Measurements from ENCODE around the gene OR2AG2. TPM values are rescaled to one million over a fixed set of nuclear protein-coding genes. Genes with fewer than 3 reads are reported as not detected.
A peak's percentile ranks its signal among the peaks of the same experiment; 100 is the strongest.

OR2AG2 gene
- total and polyA plus RNA-seq, 4 donors: 0.01 to 0.18 (median 0.06) TPM; not detected in 1

DNA sequence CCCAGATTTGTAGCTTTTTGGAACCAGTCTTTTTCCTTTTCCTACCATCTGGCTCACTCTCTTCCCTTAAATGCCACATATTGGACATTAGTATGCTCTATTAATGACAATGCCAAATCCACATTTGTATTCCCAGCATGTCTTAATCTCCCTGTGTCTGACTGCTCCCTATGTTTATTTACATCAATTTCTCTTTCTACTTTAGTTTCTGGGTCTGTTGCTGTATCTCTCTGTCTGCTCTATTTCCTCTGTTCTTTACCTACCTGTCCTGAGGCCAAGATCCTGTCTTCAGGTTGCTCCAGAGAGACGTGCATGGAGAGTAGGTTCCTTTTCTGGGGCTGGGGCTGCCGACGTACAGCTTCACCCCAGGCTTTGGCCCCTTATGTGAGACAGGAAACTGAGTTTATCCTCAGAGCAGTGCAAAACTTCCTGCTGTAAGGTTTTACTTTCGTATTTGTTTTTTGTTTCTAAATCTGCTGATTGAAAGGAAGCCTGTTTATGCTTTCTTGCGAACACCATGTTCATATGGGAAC is 25.6 kb downstream of the OR2AG2 start:
- Histone ChIP-seq H3K36me3 (ENCODE audit: control insufficient read depth in 4 of 4, insufficient read depth in 4 of 4, low read length in 4 of 4) (no peaks in the 10 kb centered on the region), H3K27me3 (ENCODE audit: control insufficient read depth in 3 of 3, insufficient read depth in 3 of 3, low read length in 2 of 3) (no peaks in the 10 kb centered on the region), H3K4me3 (peak overlapping the region; percentile 49), H3K9ac (ENCODE audit: insufficient read depth in 1 of 2, low read length in 2 of 2) (peak overlapping the region in 1 of 2 donors; percentile 18), H3K9me3 (ENCODE audit: control insufficient read depth in 4 of 4, insufficient read depth in 3 of 4, low read length in 3 of 4) (no peaks in the 10 kb centered on the region), H3K27ac (ENCODE audit: low read depth in 1 of 2, low read length in 1 of 2) (peak overlapping the region; percentile 71 to 95), H3K4me1 (ENCODE audit: control insufficient read depth in 5 of 5, insufficient read depth in 5 of 5, low read length in 5 of 5) (peaks cover 0 to 5% (median 0%) of the 10 kb centered on the region in 5 donors)
- DNase-seq (peak in 2 of 3 donors; percentile 11 to 29), ATAC-seq (ENCODE audit: insufficient read depth, low FRiP score) (no peak)
- WGBS, 2 donors: 20 to 28% methylated on average over 5 of the region's 5 CpGs
- TF ChIP-seq, protein P1, sequence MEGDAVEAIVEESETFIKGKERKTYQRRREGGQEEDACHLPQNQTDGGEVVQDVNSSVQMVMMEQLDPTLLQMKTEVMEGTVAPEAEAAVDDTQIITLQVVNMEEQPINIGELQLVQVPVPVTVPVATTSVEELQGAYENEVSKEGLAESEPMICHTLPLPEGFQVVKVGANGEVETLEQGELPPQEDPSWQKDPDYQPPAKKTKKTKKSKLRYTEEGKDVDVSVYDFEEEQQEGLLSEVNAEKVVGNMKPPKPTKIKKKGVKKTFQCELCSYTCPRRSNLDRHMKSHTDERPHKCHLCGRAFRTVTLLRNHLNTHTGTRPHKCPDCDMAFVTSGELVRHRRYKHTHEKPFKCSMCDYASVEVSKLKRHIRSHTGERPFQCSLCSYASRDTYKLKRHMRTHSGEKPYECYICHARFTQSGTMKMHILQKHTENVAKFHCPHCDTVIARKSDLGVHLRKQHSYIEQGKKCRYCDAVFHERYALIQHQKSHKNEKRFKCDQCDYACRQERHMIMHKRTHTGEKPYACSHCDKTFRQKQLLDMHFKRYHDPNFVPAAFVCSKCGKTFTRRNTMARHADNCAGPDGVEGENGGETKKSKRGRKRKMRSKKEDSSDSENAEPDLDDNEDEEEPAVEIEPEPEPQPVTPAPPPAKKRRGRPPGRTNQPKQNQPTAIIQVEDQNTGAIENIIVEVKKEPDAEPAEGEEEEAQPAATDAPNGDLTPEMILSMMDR (IDR thresholded peaks at IDR 0.05; ENCODE audit: control extremely low read depth, extremely low read depth): no peak

DNA sequence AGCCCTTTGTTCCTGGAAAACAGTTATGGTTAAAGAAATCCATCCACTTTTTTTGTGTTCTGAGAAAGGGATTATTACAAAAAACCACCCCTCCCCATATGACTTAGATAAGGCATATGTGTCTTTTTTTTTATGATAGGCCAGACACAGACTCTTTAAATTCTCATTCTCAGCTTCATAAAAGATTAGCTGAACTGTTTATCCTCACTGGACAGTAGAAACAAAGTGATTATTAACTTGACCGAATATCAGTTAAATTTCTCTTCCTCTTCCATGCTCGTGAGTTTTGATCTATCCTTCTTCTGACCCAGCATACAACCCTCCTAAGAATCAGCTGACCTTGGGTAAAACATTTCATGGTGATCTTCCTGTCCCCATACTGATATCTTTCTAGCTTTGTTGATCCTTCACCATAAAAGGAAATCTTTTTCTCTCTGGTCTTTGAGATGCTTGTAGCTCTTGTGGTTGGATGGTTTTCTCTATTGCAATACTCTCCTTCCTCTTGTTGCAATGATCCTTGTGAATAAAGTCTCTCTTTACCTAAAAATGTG is 26.2 kb downstream of the OR2AG2 start:
- H3K4me1 ChIP-seq (ENCODE audit: control insufficient read depth in 5 of 5, insufficient read depth in 5 of 5, low read length in 5 of 5): peaks cover 0 to 5% (median 0%) of the 10 kb centered on the region in 5 donors
- DNase-seq (no peak), ATAC-seq (ENCODE audit: insufficient read depth, low FRiP score) (peak; percentile 47)
- H3K36me3 ChIP-seq (ENCODE audit: control insufficient read depth in 4 of 4, insufficient read depth in 4 of 4, low read length in 4 of 4): no peaks in the 10 kb centered on the region
- no peaks in the 10 kb centered on the region for H3K27me3 ChIP-seq (ENCODE audit: control insufficient read depth in 3 of 3, insufficient read depth in 3 of 3, low read length in 2 of 3)
- no peak overlapping the region for H3K4me3 ChIP-seq
- peak overlapping the region in 1 of 2 donors; percentile 55 for H3K27ac ChIP-seq (ENCODE audit: low read depth in 1 of 2, low read length in 1 of 2)
- no peak overlapping the region for H3K9ac ChIP-seq (ENCODE audit: insufficient read depth in 1 of 2, low read length in 2 of 2)
- WGBS, 2 donors: 12 to 23% methylated on average over 2 of the region's 2 CpGs
- no peaks in the 10 kb centered on the region for H3K9me3 ChIP-seq (ENCODE audit: control insufficient read depth in 4 of 4, insufficient read depth in 3 of 4, low read length in 3 of 4)
- TF ChIP-seq, protein P1 (IDR thresholded peaks at IDR 0.05; ENCODE audit: control extremely low read depth, extremely low read depth): no peak

DNA sequence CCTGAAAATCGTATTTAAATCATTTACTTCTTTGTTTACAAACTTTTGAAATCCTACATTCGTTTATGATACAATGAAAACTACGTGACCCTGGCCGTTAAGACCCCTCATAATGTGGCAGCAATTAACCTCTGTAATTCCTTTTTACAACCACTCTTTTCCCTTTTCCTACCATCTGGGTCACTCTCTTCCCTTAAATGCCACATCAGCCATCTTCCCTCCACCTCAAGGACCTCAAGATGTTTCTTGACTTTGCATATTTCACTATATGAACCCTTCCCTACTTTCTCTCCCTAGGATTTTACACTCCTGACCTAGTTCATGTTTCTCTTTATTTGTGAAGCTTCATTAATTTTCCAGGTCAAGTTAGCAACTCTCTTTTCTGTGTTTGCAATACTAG is 26.8 kb downstream of the OR2AG2 start:
- TF ChIP-seq, protein P1 (IDR thresholded peaks at IDR 0.05; ENCODE audit: control extremely low read depth, extremely low read depth): no peak
- H3K27ac ChIP-seq (ENCODE audit: low read depth in 1 of 2, low read length in 1 of 2): no peak overlapping the region
- ATAC-seq (ENCODE audit: insufficient read depth, low FRiP score) (no peak), DNase-seq (no peak)
- H3K27me3 ChIP-seq (ENCODE audit: control insufficient read depth in 3 of 3, insufficient read depth in 3 of 3, low read length in 2 of 3): no peaks in the 10 kb centered on the region
- WGBS, 2 donors: 58 to 68% methylated on average over 4 of the region's 4 CpGs
- H3K4me1 ChIP-seq (ENCODE audit: control insufficient read depth in 5 of 5, insufficient read depth in 5 of 5, low read length in 5 of 5): peaks cover 0 to 5% (median 0%) of the 10 kb centered on the region in 5 donors
- no peak overlapping the region for H3K9ac ChIP-seq (ENCODE audit: insufficient read depth in 1 of 2, low read length in 2 of 2)
- H3K4me3 ChIP-seq: no peak overlapping the region
- no peaks in the 10 kb centered on the region for H3K36me3 ChIP-seq (ENCODE audit: control insufficient read depth in 4 of 4, insufficient read depth in 4 of 4, low read length in 4 of 4)
- H3K9me3 ChIP-seq (ENCODE audit: control insufficient read depth in 4 of 4, insufficient read depth in 3 of 4, low read length in 3 of 4): no peaks in the 10 kb centered on the region

Measured in lung (tissue), 12 donors.